HG03469 (cell line): Measurements from ENCODE around the gene TFE3.

Experiments used
- ATAC-seq: cut with Tn5 transposase; IDR thresholded peaks from one replicate; pipeline ENCODE4 v1.9.1; 2021; ENCODE audit warnings: mild to moderate bottlenecking, moderate library complexity, moderate number of reproducible peaks; ENCODE audit not compliant: unreplicated experiment

TFE3 gene

GRCh38 chrX:49043220-49043986 lies at the start of gene TFE3:
Gene TFE3 (minus strand): TSS chrX:49043357. CDS start chrX:49043226, 131 bp downstream.
- peak; percentile 74 for ATAC-seq

- no peak for ATAC-seq
Measured at GRCh38 chrX:49089553-49089952, 46.4 kb upstream of the TFE3 start.

- ATAC-seq: no peak
Measured at GRCh38 chrX:49082271-49082871, 39.2 kb upstream of the TFE3 start.

- no peak for ATAC-seq
Measured at GRCh38 chrX:49079489-49080428, 36.6 kb upstream of the TFE3 start, which contains the start of gene WDR45. Gene WDR45 (minus strand): TSS chrX:49079887. CDS start chrX:49078095, 1,792 bp downstream.

GRCh38 chrX:49077941-49078340 lies 34.8 kb upstream of the TFE3 start:
- ATAC-seq: no peak

GRCh38 chrX:49075347-49075746 lies 32.2 kb upstream of the TFE3 start:
- no peak for ATAC-seq

GRCh38 chrX:49073601-49074575 lies 30.7 kb upstream of the TFE3 start, which contains the start of gene PRAF2:
Gene PRAF2 (minus strand): TSS chrX:49074002. CDS start chrX:49073987, 15 bp downstream.
- peak; percentile 56 for ATAC-seq

- no peak for ATAC-seq
Measured at GRCh38 chrX:49072712-49073095, 29.5 kb upstream of the TFE3 start.

GRCh38 chrX:49071877-49072711 lies 28.9 kb upstream of the TFE3 start:
- ATAC-seq: no peak

- ATAC-seq: no peak
Measured at GRCh38 chrX:49070988-49071387, 27.8 kb upstream of the TFE3 start.

- no peak for ATAC-seq
Measured at GRCh38 chrX:49069038-49069437, 25.9 kb upstream of the TFE3 start.

- no peak for ATAC-seq
Measured at GRCh38 chrX:49067285-49068120, 24.3 kb upstream of the TFE3 start.

GRCh38 chrX:49066690-49067089 lies 23.5 kb upstream of the TFE3 start:
- no peak for ATAC-seq

GRCh38 chrX:49066278-49066677 lies 23.1 kb upstream of the TFE3 start:
- no peak for ATAC-seq

- no peak for ATAC-seq
Measured at GRCh38 chrX:49064735-49065134, 21.6 kb upstream of the TFE3 start.

GRCh38 chrX:49064303-49064702 lies 21.1 kb upstream of the TFE3 start:
- ATAC-seq: no peak

- no peak for ATAC-seq
Measured at GRCh38 chrX:49063715-49064114, 20.6 kb upstream of the TFE3 start.

GRCh38 chrX:49061916-49062315 lies 18.8 kb upstream of the TFE3 start:
- no peak for ATAC-seq
